HepG2 (cell line): ENCODE results near the gene CAPZB. TPM values are rescaled to one million over a fixed set of nuclear protein-coding genes. Genes with fewer than 3 reads are reported as not detected.
A peak's percentile ranks its signal among the peaks of the same experiment; 100 is the strongest.

ENCODE experiments used
- ASH2L ChIP-seq: fragments of 300-600, 200-600 bp; sonication (generic); IDR thresholded peaks from 2 replicates; pipeline ENCODE4 v1.7.0; 2017; ENCODE audit warnings: low read depth, mild to moderate bottlenecking, moderate library complexity, mixed read lengths, low read length; ENCODE audit not compliant: insufficient read length
- EP300 ChIP-seq, 3 experiments: sonication (generic) in 1 of 3; formaldehyde crosslinking in 1 of 3; IDR thresholded peaks; 2 replicates each; pipeline versions ENCODE4 v1.5.1 to v1.6.1; 2011 to 2020; ENCODE audit warnings: low read depth in 2 of 3, low read length in 2 of 3, borderline replicate concordance in 1 of 3, improper control_type of control experiment in 1 of 3, mild to moderate bottlenecking in 1 of 3, missing genetic modification reagents in 1 of 3, moderate library complexity in 1 of 3
- ETV5 ChIP-seq: IDR thresholded peaks from 2 replicates; pipeline ENCODE4 v1.6.1; 2018; ENCODE audit warnings: missing biosample characterization, missing genetic modification reagents, inconsistent platforms, borderline replicate concordance
- FLYWCH1 ChIP-seq: sonication (generic); formaldehyde crosslinking; IDR thresholded peaks from 2 replicates; pipeline ENCODE4 v1.8.1; 2023; ENCODE audit warnings: mild to moderate bottlenecking, missing genetic modification reagents
- ISL2 ChIP-seq: sonication (generic); formaldehyde crosslinking; IDR thresholded peaks from 2 replicates; pipeline ENCODE4 v1.5.0; 2020; ENCODE audit warnings: missing genetic modification reagents
- LBX2 ChIP-seq: sonication (generic); formaldehyde crosslinking; IDR thresholded peaks from 2 replicates; pipeline ENCODE4 v1.5.0; 2020; ENCODE audit warnings: missing genetic modification reagents, mild to moderate bottlenecking, borderline replicate concordance
- LCORL ChIP-seq, 2 experiments: fragments of 450-650 bp in 1 of 2; sonication (generic) in 1 of 2; formaldehyde crosslinking in 1 of 2; IDR thresholded peaks; 2 replicates each; pipeline versions ENCODE4 v1.5.0 to v1.6.1; 2017 to 2020; ENCODE audit warnings: antibody characterized with exemption in 1 of 2, missing genetic modification reagents in 1 of 2
- MAX ChIP-seq: IDR thresholded peaks from 2 replicates; pipeline ENCODE4 v1.6.1; 2012; ENCODE audit warnings: inconsistent platforms
- RAD21 ChIP-seq: fragments of 450-650 bp; formaldehyde crosslinking; IDR thresholded peaks from 2 replicates; pipeline ENCODE4 v1.5.0; 2020; ENCODE audit warnings: mild to moderate bottlenecking
- SOX5 ChIP-seq: IDR thresholded peaks from 2 replicates; pipeline ENCODE4 v1.6.1; 2016; ENCODE audit warnings: borderline replicate concordance
- ZBTB21 ChIP-seq: sonication (generic); formaldehyde crosslinking; IDR thresholded peaks from 2 replicates; pipeline ENCODE4 v1.4.0; 2020; ENCODE audit warnings: missing genetic modification reagents
- ZMAT3 ChIP-seq: sonication (generic); formaldehyde crosslinking; conservative IDR thresholded peaks from 2 replicates; pipeline ENCODE4 v1.7.0; 2021; ENCODE audit warnings: missing genetic modification reagents
- ZNF101 ChIP-seq: sonication (generic); formaldehyde crosslinking; IDR thresholded peaks from 2 replicates; pipeline ENCODE4 v1.4.0; 2020; ENCODE audit warnings: mild to moderate bottlenecking, low read depth, missing genetic modification reagents, borderline replicate concordance
- ZNF124 ChIP-seq: sonication (generic); formaldehyde crosslinking; IDR thresholded peaks from 2 replicates; pipeline ENCODE4 v1.4.0; 2020; ENCODE audit warnings: missing genetic modification reagents
- ZNF235 ChIP-seq: sonication (generic); formaldehyde crosslinking; IDR thresholded peaks from 2 replicates; pipeline ENCODE4 v1.8.1; 2023; ENCODE audit warnings: mild to moderate bottlenecking, missing genetic modification reagents, borderline replicate concordance
- ZNF256 ChIP-seq: sonication (generic); formaldehyde crosslinking; conservative IDR thresholded peaks from 2 replicates; pipeline ENCODE4 v1.4.0; 2020; ENCODE audit warnings: missing genetic modification reagents
- ZNF292 ChIP-seq: sonication (generic); formaldehyde crosslinking; IDR thresholded peaks from 2 replicates; pipeline ENCODE4 v1.8.1; 2022; ENCODE audit warnings: mild to moderate bottlenecking, low read depth, missing genetic modification reagents, borderline replicate concordance
- ZNF557 ChIP-seq: sonication (generic); formaldehyde crosslinking; IDR thresholded peaks from 2 replicates; pipeline ENCODE4 v1.4.0; 2020; ENCODE audit warnings: missing genetic modification reagents
- ZNF614 ChIP-seq: IDR thresholded peaks from 2 replicates; pipeline ENCODE4 v1.6.1; 2018; ENCODE audit warnings: missing biosample characterization, missing genetic modification reagents, inconsistent platforms, borderline replicate concordance
- ZNF747 ChIP-seq: sonication (generic); formaldehyde crosslinking; IDR thresholded peaks from 2 replicates; pipeline ENCODE4 v1.8.1; 2023; ENCODE audit warnings: missing genetic modification reagents, mild to moderate bottlenecking, borderline replicate concordance
- ZNF749 ChIP-seq: sonication (generic); formaldehyde crosslinking; IDR thresholded peaks from 2 replicates; pipeline ENCODE4 v1.8.0; 2022; ENCODE audit warnings: mild to moderate bottlenecking, missing genetic modification reagents, moderate library complexity, borderline replicate concordance
- ZSCAN25 ChIP-seq: sonication (generic); formaldehyde crosslinking; IDR thresholded peaks from 2 replicates; pipeline ENCODE4 v1.8.0; 2022; ENCODE audit warnings: mild to moderate bottlenecking, missing genetic modification reagents
- polyA plus RNA-seq, 8 experiments: library from polyadenylated mRNA; depleted of rRNA in 3 of 8; stranded (reverse) in 7 of 8; unstranded in 1 of 8; fragments of >200 nt; fragmentation: Illumina TruSeq in 4 of 8; extraction: Trizol in 4 of 8; gene quantifications; 2 replicates each; pipeline versions ENCODE4 v1.2.1 to v1.2.3, GENCODE V29; 2011 to 2016; ENCODE audit warnings: low read depth in 4 of 8, missing spikeins in 1 of 8, mixed read lengths in 1 of 8; ENCODE audit not compliant: insufficient read depth in 1 of 8
- total RNA-seq, 5 experiments: library from RNA; depleted of rRNA; stranded (reverse); fragments of >200 nt; fragmentation: Illumina TruSeq; extraction: Trizol; gene quantifications; 2 replicates each; pipeline ENCODE4 v1.2.3, GENCODE V29; 2016; ENCODE audit warnings: low read depth in 1 of 5
- TF ChIP-seq, protein P1 (sequence below): sonication (generic); formaldehyde crosslinking; IDR thresholded peaks from 2 replicates; pipeline ENCODE4 v1.4.0; 2020; ENCODE audit warnings: missing genetic modification reagents
- TF ChIP-seq, protein P2 (sequence below): sonication (generic); formaldehyde crosslinking; IDR thresholded peaks from 2 replicates; pipeline ENCODE4 v1.4.0; 2020; ENCODE audit warnings: missing genetic modification reagents
- TF ChIP-seq, protein P3 (sequence below): sonication (generic); formaldehyde crosslinking; IDR thresholded peaks from 2 replicates; pipeline ENCODE4 v1.8.1; 2023; ENCODE audit warnings: mild to moderate bottlenecking, missing genetic modification reagents

Gene CAPZB
- total and polyA plus RNA-seq, 2 of the 13 experiments (the other 11 are each of a cell fraction or from before 2014, with no cell fraction given): 58.9 to 76.9 TPM

DNA sequence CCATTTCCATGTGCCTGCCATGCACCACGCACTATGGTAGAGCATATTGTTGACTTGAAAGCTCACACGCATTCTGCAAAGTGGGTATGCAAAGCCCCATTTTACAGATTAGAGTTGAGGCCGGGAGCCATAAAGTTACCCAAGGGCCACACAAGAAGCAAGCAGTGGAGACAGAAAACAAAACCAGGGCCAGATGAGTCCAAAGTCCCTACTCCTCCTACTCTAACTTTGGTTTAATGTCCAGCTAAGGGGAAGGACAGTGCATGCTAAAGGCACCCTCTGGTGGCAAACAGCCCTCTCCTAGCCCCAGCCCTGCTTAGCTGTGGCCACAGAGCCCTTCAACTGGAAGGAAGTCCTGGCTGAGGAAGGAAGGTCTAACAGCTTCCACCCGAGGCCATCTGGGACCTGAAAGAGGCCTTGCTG, 98.3 kb downstream of the CAPZB start (continued):
- no peak for TF ChIP-seq LCORL (IDR thresholded peaks at IDR 0.05)
- TF ChIP-seq LCORL (CRISPR knock-in tag; IDR thresholded peaks at IDR 0.05): no peak
- TF ChIP-seq ETV5 (CRISPR knock-in tag): no peak; the same call in 1 of the 2 replicates
- TF ChIP-seq, protein P1, sequence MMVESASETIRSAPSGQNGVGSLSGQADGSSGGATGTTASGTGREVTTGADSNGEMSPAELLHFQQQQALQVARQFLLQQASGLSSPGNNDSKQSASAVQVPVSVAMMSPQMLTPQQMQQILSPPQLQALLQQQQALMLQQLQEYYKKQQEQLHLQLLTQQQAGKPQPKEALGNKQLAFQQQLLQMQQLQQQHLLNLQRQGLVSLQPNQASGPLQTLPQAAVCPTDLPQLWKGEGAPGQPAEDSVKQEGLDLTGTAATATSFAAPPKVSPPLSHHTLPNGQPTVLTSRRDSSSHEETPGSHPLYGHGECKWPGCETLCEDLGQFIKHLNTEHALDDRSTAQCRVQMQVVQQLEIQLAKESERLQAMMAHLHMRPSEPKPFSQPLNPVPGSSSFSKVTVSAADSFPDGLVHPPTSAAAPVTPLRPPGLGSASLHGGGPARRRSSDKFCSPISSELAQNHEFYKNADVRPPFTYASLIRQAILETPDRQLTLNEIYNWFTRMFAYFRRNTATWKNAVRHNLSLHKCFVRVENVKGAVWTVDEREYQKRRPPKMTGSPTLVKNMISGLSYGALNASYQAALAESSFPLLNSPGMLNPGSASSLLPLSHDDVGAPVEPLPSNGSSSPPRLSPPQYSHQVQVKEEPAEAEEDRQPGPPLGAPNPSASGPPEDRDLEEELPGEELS (CRISPR knock-in tag): peak; percentile 68
- peak; percentile 59; the same call in 1 of the 2 replicates for TF ChIP-seq ZNF614 (CRISPR knock-in tag)
- TF ChIP-seq ZBTB21 (CRISPR knock-in tag): no peak
- no peak for TF ChIP-seq ZNF124 (CRISPR knock-in tag)
- TF ChIP-seq ZNF256 (CRISPR knock-in tag): no peak
- no peak for TF ChIP-seq LBX2 (CRISPR knock-in tag)
- TF ChIP-seq RAD21 (CRISPR knock-in tag): peak; percentile 52
- no peak; the same call in 1 of the 2 replicates for TF ChIP-seq ZMAT3 (CRISPR knock-in tag)
- no peak for TF ChIP-seq ZNF101 (CRISPR knock-in tag)
- TF ChIP-seq ASH2L: peak; percentile 51
- TF ChIP-seq ZNF292 (CRISPR knock-in tag): 0 out of 2 replicates have a peak, but pooled peaks have one; percentile 23
- TF ChIP-seq MAX: peak; percentile 55
- TF ChIP-seq SOX5: peak; percentile 43; the same call in 1 of the 2 replicates
- no peak for TF ChIP-seq ZNF747 (CRISPR knock-in tag)
- no peak for TF ChIP-seq ZNF235 (CRISPR knock-in tag)
- no peak for TF ChIP-seq FLYWCH1 (CRISPR knock-in tag)
- peak in 1 of 2 experiments; percentile 47; a peak in 2 of 4 replicates for TF ChIP-seq EP300 (IDR thresholded peaks at IDR 0.05; ENCODE audit: low read depth in 2 of 2, low read length in 2 of 2)
- no peak for TF ChIP-seq EP300 (CRISPR knock-in tag; IDR thresholded peaks at IDR 0.05; ENCODE audit: borderline replicate concordance)
- TF ChIP-seq ISL2 (CRISPR knock-in tag): peak; percentile 31; the same call in 1 of the 2 replicates
- TF ChIP-seq, protein P2, sequence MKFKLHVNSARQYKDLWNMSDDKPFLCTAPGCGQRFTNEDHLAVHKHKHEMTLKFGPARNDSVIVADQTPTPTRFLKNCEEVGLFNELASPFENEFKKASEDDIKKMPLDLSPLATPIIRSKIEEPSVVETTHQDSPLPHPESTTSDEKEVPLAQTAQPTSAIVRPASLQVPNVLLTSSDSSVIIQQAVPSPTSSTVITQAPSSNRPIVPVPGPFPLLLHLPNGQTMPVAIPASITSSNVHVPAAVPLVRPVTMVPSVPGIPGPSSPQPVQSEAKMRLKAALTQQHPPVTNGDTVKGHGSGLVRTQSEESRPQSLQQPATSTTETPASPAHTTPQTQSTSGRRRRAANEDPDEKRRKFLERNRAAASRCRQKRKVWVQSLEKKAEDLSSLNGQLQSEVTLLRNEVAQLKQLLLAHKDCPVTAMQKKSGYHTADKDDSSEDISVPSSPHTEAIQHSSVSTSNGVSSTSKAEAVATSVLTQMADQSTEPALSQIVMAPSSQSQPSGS (CRISPR knock-in tag): 0 out of 2 replicates have a peak, but pooled peaks have one; percentile 38
- no peak for TF ChIP-seq ZNF557
- TF ChIP-seq ZNF749 (CRISPR knock-in tag): no peak
- TF ChIP-seq ZSCAN25 (CRISPR knock-in tag): peak; percentile 71; the same call in 1 of the 2 replicates
- TF ChIP-seq, protein P3, sequence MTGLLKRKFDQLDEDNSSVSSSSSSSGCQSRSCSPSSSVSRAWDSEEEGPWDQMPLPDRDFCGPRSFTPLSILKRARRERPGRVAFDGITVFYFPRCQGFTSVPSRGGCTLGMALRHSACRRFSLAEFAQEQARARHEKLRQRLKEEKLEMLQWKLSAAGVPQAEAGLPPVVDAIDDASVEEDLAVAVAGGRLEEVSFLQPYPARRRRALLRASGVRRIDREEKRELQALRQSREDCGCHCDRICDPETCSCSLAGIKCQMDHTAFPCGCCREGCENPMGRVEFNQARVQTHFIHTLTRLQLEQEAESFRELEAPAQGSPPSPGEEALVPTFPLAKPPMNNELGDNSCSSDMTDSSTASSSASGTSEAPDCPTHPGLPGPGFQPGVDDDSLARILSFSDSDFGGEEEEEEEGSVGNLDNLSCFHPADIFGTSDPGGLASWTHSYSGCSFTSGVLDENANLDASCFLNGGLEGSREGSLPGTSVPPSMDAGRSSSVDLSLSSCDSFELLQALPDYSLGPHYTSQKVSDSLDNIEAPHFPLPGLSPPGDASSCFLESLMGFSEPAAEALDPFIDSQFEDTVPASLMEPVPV (CRISPR knock-in tag): no peak
